ENCODE measurements around the gene FBLN1. TPM values are rescaled to one million over a fixed set of nuclear protein-coding genes. Genes with fewer than 3 reads are reported as not detected.

FBLN1 gene
- total and polyA plus RNA-seq, 9 of the 15 experiments (the other 6 are each of a cell fraction or from before 2014, with no cell fraction given) = 0.66 TPM; not detected in 8

- no peak for TF ChIP-seq ZNF551 (CRISPR knock-in tag; IDR thresholded peaks at IDR 0.05)
- TF ChIP-seq CBX1 (IDR thresholded peaks at IDR 0.05; ENCODE audit: low read depth) = no peak
- TF ChIP-seq ARID3B (CRISPR knock-in tag; IDR thresholded peaks at IDR 0.05; ENCODE audit: borderline replicate concordance) = no peak
- TF ChIP-seq ZZZ3 (IDR thresholded peaks at IDR 0.05) = no peak
- TF ChIP-seq MED1 (CRISPR knock-in tag; IDR thresholded peaks at IDR 0.05; ENCODE audit: borderline replicate concordance) = no peak
- TF ChIP-seq CBX5 (IDR thresholded peaks at IDR 0.05; ENCODE audit: borderline replicate concordance, low read depth) = no peak
- no peak for TF ChIP-seq TAF15 (IDR thresholded peaks at IDR 0.05; ENCODE audit: low read depth, low read length)
- no peak for TF ChIP-seq ATF4 (CRISPR knock-in tag; IDR thresholded peaks at IDR 0.05)
- no peak for TF ChIP-seq NRF1 (conservative IDR thresholded peaks at IDR 0.05 in 1 of 2, IDR thresholded peaks at IDR 0.05 in 1 of 2)
Observed at GRCh38 chr22:45518136-45518535, 15.5 kb downstream of the FBLN1 start (continued).

GRCh38 chr22:45518580-45518991, 15.9 kb downstream of the FBLN1 start:
- no peaks in the 10 kb centered on the region; the same call in 1 of the 2 replicates for H4K20me1 ChIP-seq (replicated peaks; ENCODE audit: control insufficient read depth, insufficient read depth, low read length)
- no peak overlapping the region for H3K4me2 ChIP-seq (ENCODE audit: insufficient read depth, low read length)
- peaks cover 16 to 73% of the 10 kb centered on the region in 2 experiments for H3K27me3 ChIP-seq (ENCODE audit: control insufficient read depth in 2 of 2, insufficient read depth in 2 of 2, low read length in 2 of 2)
- intact Hi-C loops (cut with micrococcal nuclease) (no loop called here), in situ Hi-C loops (cut with MboI) (no loop called here)
- no peak for DNase-seq (ENCODE audit: extremely low read depth in 1 of 4, low spot score in 3 of 4)
- H3K27ac ChIP-seq (ENCODE audit: extremely low read depth, low read depth, low read length) = no peak overlapping the region
- no peaks in the 10 kb centered on the region for H3K36me3 ChIP-seq (ENCODE audit: control insufficient read depth, insufficient read depth, low read length)
- CTCF ChIA-PET (ENCODE audit: low intra/inter-chr PET ratio) = no interaction called here
- no peak overlapping the region for H2AFZ ChIP-seq (ENCODE audit: low read depth, low read length)
- H3K9me1 ChIP-seq (ENCODE audit: control insufficient read depth, insufficient read depth, low read length) = no peaks in the 10 kb centered on the region
- no peak overlapping the region for H3K4me3 ChIP-seq
- no peaks in the 10 kb centered on the region for H3K4me1 ChIP-seq (replicated peaks in 1 of 2; ENCODE audit: control insufficient read depth in 2 of 2, insufficient read depth in 2 of 2, low read length in 2 of 2)
- no peaks in the 10 kb centered on the region for H3K79me2 ChIP-seq (ENCODE audit: control insufficient read depth, insufficient read depth, low read length)
- no TSS peak for BruUV-seq (replicated peaks)
- no peak for FAIRE-seq
- TF ChIP-seq SAP30 (IDR thresholded peaks at IDR 0.05; ENCODE audit: borderline replicate concordance, insufficient read depth, low read depth, low read length, poor library complexity, severe bottlenecking) (no peak), RCOR1 (IDR thresholded peaks at IDR 0.05; ENCODE audit: borderline replicate concordance in 1 of 2, low read depth in 2 of 2, low read length in 2 of 2) (no peak), GABPA (tag; conservative IDR thresholded peaks at IDR 0.05; ENCODE audit: low read depth) (no peak), KHSRP (IDR thresholded peaks at IDR 0.05) (no peak), JUN (IDR thresholded peaks at IDR 0.05; ENCODE audit: borderline replicate concordance, low read depth, low read length) (no peak), JUN (CRISPR knock-in tag; IDR thresholded peaks at IDR 0.05; ENCODE audit: borderline replicate concordance) (no peak), EZH2 (IDR thresholded peaks at IDR 0.05; ENCODE audit: borderline replicate concordance, low read depth, low read length) (no peak), MCM7 (IDR thresholded peaks at IDR 0.05) (no peak)
- TF ChIP-seq, protein P1, sequence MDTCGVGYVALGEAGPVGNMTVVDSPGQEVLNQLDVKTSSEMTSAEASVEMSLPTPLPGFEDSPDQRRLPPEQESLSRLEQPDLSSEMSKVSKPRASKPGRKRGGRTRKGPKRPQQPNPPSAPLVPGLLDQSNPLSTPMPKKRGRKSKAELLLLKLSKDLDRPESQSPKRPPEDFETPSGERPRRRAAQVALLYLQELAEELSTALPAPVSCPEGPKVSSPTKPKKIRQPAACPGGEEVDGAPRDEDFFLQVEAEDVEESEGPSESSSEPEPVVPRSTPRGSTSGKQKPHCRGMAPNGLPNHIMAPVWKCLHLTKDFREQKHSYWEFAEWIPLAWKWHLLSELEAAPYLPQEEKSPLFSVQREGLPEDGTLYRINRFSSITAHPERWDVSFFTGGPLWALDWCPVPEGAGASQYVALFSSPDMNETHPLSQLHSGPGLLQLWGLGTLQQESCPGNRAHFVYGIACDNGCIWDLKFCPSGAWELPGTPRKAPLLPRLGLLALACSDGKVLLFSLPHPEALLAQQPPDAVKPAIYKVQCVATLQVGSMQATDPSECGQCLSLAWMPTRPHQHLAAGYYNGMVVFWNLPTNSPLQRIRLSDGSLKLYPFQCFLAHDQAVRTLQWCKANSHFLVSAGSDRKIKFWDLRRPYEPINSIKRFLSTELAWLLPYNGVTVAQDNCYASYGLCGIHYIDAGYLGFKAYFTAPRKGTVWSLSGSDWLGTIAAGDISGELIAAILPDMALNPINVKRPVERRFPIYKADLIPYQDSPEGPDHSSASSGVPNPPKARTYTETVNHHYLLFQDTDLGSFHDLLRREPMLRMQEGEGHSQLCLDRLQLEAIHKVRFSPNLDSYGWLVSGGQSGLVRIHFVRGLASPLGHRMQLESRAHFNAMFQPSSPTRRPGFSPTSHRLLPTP (IDR thresholded peaks at IDR 0.05; ENCODE audit: borderline replicate concordance, extremely low read depth, insufficient read length) = no peak
- no peaks in the 10 kb centered on the region for H3K9me3 ChIP-seq (replicated peaks; ENCODE audit: control insufficient read depth, insufficient read depth, low read depth, low read length)
- POLR2A ChIA-PET = no interaction called here
- no peak overlapping the region for H3K9ac ChIP-seq (ENCODE audit: insufficient read depth in 1 of 2, low read depth in 2 of 2, low read length in 2 of 2)
- 0% methylated on average over 3 of the region's 17 CpGs for WGBS (ENCODE audit: insufficient coverage, low coverage, missing lambda C conversion rate)
- no peak for ATAC-seq

All from K562 (cell line).